Testis (tissue), 3 donors: ENCODE results near the gene PGC. TPM values are rescaled to one million over a fixed set of nuclear protein-coding genes. Genes with fewer than 3 reads are reported as not detected.

Source experiments
- DNase-seq: peaks from one replicate; pipeline ENCODE4 v3.0.0-alpha.2; 2019
- H3K27ac ChIP-seq, 2 donors: fragments of 200-600 bp; sonication (generic); one replicate each; pipeline ENCODE4 v1.5.1; 2019
- H3K27me3 ChIP-seq: fragments of 200-600 bp; sonication (generic); one replicate; pipeline ENCODE4 v1.5.1; 2019
- H3K36me3 ChIP-seq: fragments of 200-600 bp; sonication (generic); one replicate; pipeline ENCODE4 v1.5.1; 2017; ENCODE audit warnings: low read depth; ENCODE audit errors: missing control alignments
- H3K4me1 ChIP-seq: fragments of 200-600 bp; sonication (generic); one replicate; pipeline ENCODE4 v1.5.1; 2019
- H3K4me3 ChIP-seq, 2 donors: fragments of 200-600 bp; sonication (generic); one replicate each; pipeline ENCODE4 v1.5.1; 2017 to 2019
- H3K9me3 ChIP-seq: fragments of 200-600 bp; sonication (generic); one replicate; pipeline ENCODE4 v1.5.1; 2017
- POLR2A ChIP-seq: fragments of 450-650 bp; IDR thresholded peaks from one replicate; pipeline ENCODE4 v1.6.1; 2017; ENCODE audit warnings: antibody characterized with exemption, mild to moderate bottlenecking, moderate library complexity
- WGBS, 2 donors: methylation state at CpG; one replicate each; pipeline ENCODE4 v1.1.5; 2018; 5-methylcytosine and 5-hydroxymethylcytosine counted together
- intact Hi-C: fragments of 100-400 bp; cut with DNase I; formaldehyde crosslinking; loops from one replicate; pipeline ENCODE4 v1.15.1; 2023; ENCODE audit warnings: low total_unique reads
- polyA plus RNA-seq: library from polyadenylated mRNA; stranded (reverse); fragments of 350-450 nt; fragmentation: Illumina TruSeq; extraction: RNeasy Lipid Tissue Mini Kit (QIAGEN cat#74804); gene quantifications from one replicate; pipeline ENCODE4 v1.2.3, GENCODE V29; 2014; ENCODE audit warnings: low read depth, low replicate concordance; ENCODE audit not compliant: insufficient read depth
- total RNA-seq, 2 donors: library from RNA; depleted of rRNA; stranded (reverse); fragments of >200 nt; gene quantifications; one replicate each; pipeline ENCODE4 v1.2.3, GENCODE V29; 2016
- TF ChIP-seq, protein P1 (sequence below), 3 experiments: fragments of 450-650 bp in 2 of 3; fragments of 200-600 bp in 1 of 3; sonication (generic) in 1 of 3; IDR thresholded peaks; one replicate each; pipeline ENCODE4 v1.5.1; 2016 to 2019; ENCODE audit warnings: antibody characterized with exemption in 3 of 3, mild to moderate bottlenecking in 2 of 3, moderate library complexity in 1 of 3

PGC gene
- total and polyA plus RNA-seq, 3 donors from 2014 or later = 0.42 to 1.3 TPM; not detected in 1

DNA sequence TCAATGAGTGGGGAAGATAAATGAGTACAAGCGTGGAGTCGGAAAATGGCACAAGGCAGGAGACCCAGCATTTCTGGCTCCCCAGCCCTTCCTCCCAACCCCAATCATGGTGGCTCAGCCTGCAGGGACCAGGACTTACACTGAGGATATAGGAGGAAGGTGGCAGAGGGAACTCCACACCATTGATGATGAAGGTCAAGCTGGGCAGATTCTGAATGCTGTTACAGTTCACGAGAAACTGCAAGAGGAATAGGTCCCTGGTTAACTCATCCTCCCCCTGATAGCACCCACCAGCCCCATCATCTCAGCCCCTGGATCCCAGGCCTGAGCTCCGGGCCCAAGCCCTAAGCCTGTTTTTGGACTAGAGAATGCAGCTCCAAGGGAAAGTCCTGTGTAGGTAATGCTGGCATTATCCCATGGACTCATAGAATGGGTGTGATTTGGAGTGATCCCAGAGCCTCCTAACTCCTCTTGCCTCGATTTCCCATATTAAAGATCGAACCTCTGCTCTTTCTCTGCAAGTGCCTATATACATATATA, 9.5 kb downstream of the PGC start:
- Histone ChIP-seq H3K27ac (no peak overlapping the region), H3K27me3 (no peaks in the 10 kb centered on the region), H3K36me3 (no peaks in the 10 kb centered on the region), H3K9me3 (no peaks in the 10 kb centered on the region), H3K4me3 (no peak overlapping the region), H3K4me1 (peaks cover 12% of the 10 kb centered on the region)
- intact Hi-C loops = no loop called here
- DNase-seq = no peak
- TF ChIP-seq, protein P1, sequence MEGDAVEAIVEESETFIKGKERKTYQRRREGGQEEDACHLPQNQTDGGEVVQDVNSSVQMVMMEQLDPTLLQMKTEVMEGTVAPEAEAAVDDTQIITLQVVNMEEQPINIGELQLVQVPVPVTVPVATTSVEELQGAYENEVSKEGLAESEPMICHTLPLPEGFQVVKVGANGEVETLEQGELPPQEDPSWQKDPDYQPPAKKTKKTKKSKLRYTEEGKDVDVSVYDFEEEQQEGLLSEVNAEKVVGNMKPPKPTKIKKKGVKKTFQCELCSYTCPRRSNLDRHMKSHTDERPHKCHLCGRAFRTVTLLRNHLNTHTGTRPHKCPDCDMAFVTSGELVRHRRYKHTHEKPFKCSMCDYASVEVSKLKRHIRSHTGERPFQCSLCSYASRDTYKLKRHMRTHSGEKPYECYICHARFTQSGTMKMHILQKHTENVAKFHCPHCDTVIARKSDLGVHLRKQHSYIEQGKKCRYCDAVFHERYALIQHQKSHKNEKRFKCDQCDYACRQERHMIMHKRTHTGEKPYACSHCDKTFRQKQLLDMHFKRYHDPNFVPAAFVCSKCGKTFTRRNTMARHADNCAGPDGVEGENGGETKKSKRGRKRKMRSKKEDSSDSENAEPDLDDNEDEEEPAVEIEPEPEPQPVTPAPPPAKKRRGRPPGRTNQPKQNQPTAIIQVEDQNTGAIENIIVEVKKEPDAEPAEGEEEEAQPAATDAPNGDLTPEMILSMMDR (IDR thresholded peaks at IDR 0.05) = no peak
- TF ChIP-seq POLR2A = no peak
- 90 to 96% methylated on average over 6 of the region's 6 CpGs for WGBS, 2 donors

- no peaks in the 10 kb centered on the region for H3K9me3 ChIP-seq
- DNase-seq = no peak
- no peak for TF ChIP-seq POLR2A
- TF ChIP-seq, protein P1 (IDR thresholded peaks at IDR 0.05) = no peak
- intact Hi-C loops = no loop called here
- H3K4me3 ChIP-seq = no peak overlapping the region
- WGBS, 2 donors = 78 to 82% methylated on average over 13 of the region's 13 CpGs
- peaks cover 12% of the 10 kb centered on the region for H3K4me1 ChIP-seq
- no peaks in the 10 kb centered on the region for H3K27me3 ChIP-seq
- no peaks in the 10 kb centered on the region for H3K36me3 ChIP-seq
- H3K27ac ChIP-seq = no peak overlapping the region
Observed at GRCh38 chr6:41736800-41737555, 10.2 kb downstream of the PGC start.

- no peak for DNase-seq
- H3K9me3 ChIP-seq = no peaks in the 10 kb centered on the region
- no peaks in the 10 kb centered on the region for H3K27me3 ChIP-seq
- 53 to 58% methylated on average over 6 of the region's 6 CpGs for WGBS, 2 donors
- H3K4me3 ChIP-seq = no peak overlapping the region
- H3K36me3 ChIP-seq = no peaks in the 10 kb centered on the region
- TF ChIP-seq POLR2A = no peak
- TF ChIP-seq, protein P1 (IDR thresholded peaks at IDR 0.05) = no peak
- H3K27ac ChIP-seq = no peak overlapping the region
- intact Hi-C loops = no loop called here
- peaks cover 12% of the 10 kb centered on the region for H3K4me1 ChIP-seq
Observed at GRCh38 chr6:41736186-41736733, 10.9 kb downstream of the PGC start.

DNA sequence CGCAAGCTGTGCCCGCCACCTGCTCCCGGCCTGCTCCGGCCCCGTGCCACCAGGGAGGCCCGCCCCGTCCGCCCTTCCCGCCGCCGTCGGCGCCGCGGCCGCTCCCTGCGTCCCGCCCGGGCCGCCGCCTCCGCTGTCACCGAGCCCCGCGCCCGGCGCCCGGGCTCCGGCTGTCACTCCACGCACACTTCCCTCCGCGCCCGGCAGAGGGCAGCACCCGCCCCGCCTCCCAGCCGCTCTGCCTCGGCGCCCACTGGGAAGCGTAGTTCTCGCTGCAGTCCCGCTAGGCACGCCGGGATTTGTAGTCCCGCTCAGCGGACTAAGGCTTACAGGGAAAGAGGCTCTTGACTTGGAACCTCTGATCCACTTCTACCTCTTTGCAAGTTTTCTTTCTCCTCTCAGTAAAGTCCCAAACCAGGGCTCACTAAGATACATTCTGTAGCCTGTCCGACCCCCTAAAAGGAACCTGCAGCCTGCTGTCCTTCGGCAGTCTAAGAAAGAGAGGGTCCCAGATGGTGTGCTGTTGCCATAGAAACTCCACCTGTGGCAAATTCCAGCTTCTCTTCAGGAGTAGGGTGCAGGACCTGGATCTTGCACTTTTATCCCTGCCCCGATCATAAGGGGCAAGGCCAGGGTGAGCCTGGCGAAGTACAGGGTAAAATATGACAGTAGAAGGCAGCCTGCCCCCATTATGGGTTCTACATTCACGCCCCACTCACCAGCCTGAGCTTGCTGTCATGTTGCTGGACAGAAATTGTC, 11.6 kb downstream of the PGC start, which contains the start of gene TFEB:
Gene TFEB, minus strand, starts transcription at position 182 of the 759 bp plus-strand sequence. CDS start 44,395 bp downstream, outside the sequence.
- no peaks in the 10 kb centered on the region for H3K36me3 ChIP-seq
- H3K4me1 ChIP-seq = peaks cover 12% of the 10 kb centered on the region
- intact Hi-C loops = no loop called here
- H3K9me3 ChIP-seq = no peaks in the 10 kb centered on the region
- H3K27me3 ChIP-seq = no peaks in the 10 kb centered on the region
- TF ChIP-seq POLR2A = no peak
- TF ChIP-seq, protein P1 (IDR thresholded peaks at IDR 0.05) = peak; percentile 87 to 97 (median 95)
- peak; percentile 98 for DNase-seq
- 5 to 8% methylated on average over 29 to 50 of the region's 50 CpGs for WGBS, 2 donors
- H3K4me3 ChIP-seq = peak within 1 kb of the TSS; percentile 69 to 75
- peak within 1 kb of the TSS; percentile 65 to 90 for H3K27ac ChIP-seq
